ENCODE data around the gene ZBTB8OS. TPM values are rescaled to one million over a fixed set of nuclear protein-coding genes. Genes with fewer than 3 reads are reported as not detected.
A peak's percentile ranks its signal among the peaks of the same experiment; 100 is the strongest.
"Not testable (repeated sequence)": the region's sequence is repeated elsewhere in the genome, so short reads cannot be mapped to it uniquely, and the experiment has no call there.

Gene ZBTB8OS
- total RNA-seq: 10 to 100 TPM; 12.5 to 36.7 (median 23.3) TPM

DNA sequence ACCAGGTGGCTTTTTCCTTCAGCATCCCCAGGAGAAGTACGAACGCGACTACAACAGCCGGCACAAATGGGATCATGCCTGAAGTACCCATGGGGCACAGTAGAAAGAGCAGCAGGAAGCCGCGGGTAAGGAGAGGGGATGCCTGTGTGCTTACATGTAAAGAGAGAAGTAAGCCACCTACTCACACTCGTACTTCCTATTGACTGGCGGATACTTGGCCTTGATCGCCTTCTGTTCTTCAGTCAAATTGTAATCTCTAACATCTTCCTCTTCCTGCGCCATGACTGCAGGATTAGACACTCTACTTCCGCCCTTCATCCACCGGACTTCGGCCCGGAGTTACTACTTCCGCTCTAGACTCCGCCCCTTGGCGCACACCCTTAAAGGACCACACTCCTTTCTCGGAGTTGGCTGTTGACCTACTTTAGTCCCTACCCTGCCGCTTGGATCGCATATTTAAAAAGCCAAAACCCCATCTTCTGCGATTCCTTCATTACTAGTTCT lies at the start of gene ZBTB8OS:
TSS of gene ZBTB8OS (minus strand) at position 303 of the 504 bp plus-strand sequence. CDS start at position 282, 21 bp downstream.
- TF ChIP-seq, protein P1, sequence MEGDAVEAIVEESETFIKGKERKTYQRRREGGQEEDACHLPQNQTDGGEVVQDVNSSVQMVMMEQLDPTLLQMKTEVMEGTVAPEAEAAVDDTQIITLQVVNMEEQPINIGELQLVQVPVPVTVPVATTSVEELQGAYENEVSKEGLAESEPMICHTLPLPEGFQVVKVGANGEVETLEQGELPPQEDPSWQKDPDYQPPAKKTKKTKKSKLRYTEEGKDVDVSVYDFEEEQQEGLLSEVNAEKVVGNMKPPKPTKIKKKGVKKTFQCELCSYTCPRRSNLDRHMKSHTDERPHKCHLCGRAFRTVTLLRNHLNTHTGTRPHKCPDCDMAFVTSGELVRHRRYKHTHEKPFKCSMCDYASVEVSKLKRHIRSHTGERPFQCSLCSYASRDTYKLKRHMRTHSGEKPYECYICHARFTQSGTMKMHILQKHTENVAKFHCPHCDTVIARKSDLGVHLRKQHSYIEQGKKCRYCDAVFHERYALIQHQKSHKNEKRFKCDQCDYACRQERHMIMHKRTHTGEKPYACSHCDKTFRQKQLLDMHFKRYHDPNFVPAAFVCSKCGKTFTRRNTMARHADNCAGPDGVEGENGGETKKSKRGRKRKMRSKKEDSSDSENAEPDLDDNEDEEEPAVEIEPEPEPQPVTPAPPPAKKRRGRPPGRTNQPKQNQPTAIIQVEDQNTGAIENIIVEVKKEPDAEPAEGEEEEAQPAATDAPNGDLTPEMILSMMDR (IDR thresholded peaks at IDR 0.05): no peak
- ATAC-seq (ENCODE audit: low FRiP score) (peak; percentile 91), DNase-seq (ENCODE audit: low spot score) (peak; percentile 88)

DNA sequence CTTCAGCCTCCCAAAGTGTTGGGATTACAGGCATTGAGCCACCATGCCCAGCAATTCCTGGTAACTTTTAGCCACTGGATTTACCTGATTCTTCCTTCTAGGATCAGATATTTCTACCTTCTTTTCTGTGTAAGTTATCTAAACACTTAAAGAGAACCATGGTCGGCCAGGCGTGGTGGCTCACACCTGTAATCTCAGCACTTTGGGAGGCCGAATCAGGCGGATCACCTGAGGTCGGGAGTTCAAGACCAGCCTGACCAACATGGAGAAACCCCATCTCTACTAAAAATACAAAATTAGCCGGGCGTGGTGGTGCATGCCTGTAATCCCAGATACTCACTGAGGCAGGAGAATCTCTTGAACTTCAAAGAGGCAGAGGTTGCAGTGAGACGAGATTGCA lies 46.6 kb upstream of the ZBTB8OS start:
- ATAC-seq (ENCODE audit: low FRiP score); DNase-seq (ENCODE audit: low spot score): not testable (repeated sequence)

DNA sequence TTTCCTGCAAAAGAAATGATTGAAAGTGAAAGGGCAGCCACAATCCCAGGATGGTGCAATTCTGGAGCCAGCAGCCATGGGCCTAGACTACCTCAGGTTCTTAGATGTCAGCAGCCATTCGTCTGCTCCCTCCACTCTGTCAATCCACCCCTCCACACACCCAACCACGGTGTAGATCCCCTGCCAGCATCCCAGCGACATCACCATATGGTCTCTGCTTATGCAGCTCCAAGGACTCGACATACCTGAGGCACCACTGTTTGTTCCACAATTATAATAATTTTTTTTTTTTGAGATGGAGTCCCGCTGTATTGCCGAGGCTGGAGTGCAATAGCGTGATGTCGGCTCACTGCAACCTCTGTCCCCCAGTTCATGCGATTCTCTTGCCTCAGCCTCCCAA lies 45.7 kb upstream of the ZBTB8OS start:
- TF ChIP-seq, protein P1 (IDR thresholded peaks at IDR 0.05): no peak
- ATAC-seq (ENCODE audit: low FRiP score): no peak
- DNase-seq (ENCODE audit: low spot score): no peak

- TF ChIP-seq, protein P1 (IDR thresholded peaks at IDR 0.05): no peak
- peak; percentile 48 for DNase-seq (ENCODE audit: low spot score)
- ATAC-seq (ENCODE audit: low FRiP score): no peak
Measured at GRCh38 chr1:32695098-32695904, 45.0 kb upstream of the ZBTB8OS start.

GRCh38 chr1:32693455-32694174 lies 43.3 kb upstream of the ZBTB8OS start:
- no peak for DNase-seq (ENCODE audit: low spot score)
- TF ChIP-seq, protein P1 (IDR thresholded peaks at IDR 0.05): no peak
- no peak for ATAC-seq (ENCODE audit: low FRiP score)

GRCh38 chr1:32686387-32686786 lies 36.0 kb upstream of the ZBTB8OS start:
- ATAC-seq (ENCODE audit: low FRiP score) (no peak), DNase-seq (ENCODE audit: low spot score) (no peak)
- TF ChIP-seq, protein P1 (IDR thresholded peaks at IDR 0.05): no peak

DNA sequence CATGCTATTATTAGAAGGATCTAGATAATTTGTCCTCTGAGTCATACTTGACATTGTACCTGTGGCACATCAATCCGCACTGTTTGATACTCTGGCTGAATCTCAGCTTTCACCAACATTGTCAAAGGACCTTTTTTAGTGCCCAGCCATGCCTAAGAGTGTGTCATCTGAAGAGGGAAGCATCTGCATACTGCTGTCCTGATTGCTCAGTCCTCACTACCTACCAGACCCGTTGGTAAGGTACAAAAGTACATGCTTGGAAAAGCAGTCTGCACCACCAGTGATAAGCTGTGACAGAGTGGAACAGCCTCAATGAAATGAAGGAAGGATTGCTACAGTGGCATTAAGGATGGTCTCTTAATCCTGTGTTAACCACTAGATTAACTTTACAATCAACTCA lies 35.1 kb upstream of the ZBTB8OS start:
- DNase-seq (ENCODE audit: low spot score) (no peak), ATAC-seq (ENCODE audit: low FRiP score) (no peak)

More for the DNA sequence above, 35.1 kb upstream of the ZBTB8OS start:
- TF ChIP-seq, protein P1 (IDR thresholded peaks at IDR 0.05): no peak

Data from omental fat pad (tissue), 4 donors.